ENCODE data around the gene ERRFI1.

ERRFI1 gene

DNA sequence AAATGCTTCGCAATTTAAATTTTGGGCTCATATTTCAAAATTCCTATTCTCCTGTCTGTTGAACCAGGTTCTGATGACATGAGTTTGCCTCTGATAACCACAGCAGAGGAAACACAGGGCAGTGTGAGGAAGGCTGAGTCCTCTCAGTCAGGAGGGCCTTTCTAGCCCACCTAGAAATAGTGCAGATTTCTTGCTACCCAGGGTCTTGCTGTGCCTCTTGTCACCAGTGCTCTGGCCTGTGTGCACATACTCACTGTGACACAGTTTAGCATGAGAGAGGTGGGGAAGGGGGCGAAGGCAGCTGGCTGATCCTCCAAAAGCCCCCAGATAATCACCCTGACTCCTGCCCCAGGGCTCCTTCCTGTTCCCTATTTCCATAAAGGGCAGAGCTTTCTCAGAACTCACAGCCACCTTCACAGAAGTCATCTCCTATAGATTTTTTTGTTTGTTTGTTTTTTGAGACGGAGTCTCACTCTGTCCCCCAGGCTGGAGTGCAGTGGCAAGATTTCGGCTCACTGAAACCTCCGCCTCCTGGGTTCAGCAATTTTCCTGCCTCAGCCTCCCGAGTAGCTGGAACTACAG, 23.7 kb downstream of the ERRFI1 start:
- DNase-seq: no peak

DNA sequence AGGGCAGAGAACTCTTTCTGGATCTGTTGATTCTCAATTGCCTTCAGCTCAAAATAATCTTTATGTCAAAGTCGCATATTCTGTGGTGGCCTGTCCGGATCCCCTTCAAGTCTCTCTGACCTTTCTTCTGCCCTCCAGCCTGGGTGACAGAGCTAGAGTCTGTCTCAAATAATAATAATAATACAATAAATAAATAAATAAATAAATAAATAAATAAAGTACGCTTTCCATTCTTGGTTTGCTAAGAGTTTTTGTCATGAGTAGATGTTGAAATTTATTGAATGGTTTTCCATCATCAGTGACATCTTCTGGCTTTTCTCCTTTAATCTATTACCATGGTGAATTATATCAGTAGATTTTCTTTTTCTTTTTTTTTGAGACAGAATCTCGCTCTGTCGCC, 30.7 kb downstream of the ERRFI1 start:
- no peak for DNase-seq

DNA sequence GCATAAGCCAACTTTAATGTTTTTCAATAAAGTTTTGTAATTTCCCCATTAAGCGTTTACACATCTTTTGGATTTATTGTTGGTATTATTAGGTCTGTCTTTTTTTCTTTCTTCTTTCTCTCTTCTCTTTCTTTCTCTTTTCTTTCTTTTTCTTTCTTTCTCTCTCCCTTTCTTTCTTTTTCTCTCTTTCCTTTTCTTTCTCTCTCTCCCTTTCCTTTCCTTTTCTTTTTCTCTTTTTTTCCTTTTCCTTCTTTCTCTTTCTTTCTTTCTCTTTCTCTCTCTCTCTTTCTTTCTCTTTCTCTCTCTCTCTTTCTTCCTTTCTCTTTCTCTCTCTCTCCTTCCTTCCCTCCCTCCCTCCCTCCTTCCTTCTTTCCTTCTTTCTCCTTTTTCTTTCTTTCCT, 31.3 kb downstream of the ERRFI1 start:
- no peak for DNase-seq

DNA sequence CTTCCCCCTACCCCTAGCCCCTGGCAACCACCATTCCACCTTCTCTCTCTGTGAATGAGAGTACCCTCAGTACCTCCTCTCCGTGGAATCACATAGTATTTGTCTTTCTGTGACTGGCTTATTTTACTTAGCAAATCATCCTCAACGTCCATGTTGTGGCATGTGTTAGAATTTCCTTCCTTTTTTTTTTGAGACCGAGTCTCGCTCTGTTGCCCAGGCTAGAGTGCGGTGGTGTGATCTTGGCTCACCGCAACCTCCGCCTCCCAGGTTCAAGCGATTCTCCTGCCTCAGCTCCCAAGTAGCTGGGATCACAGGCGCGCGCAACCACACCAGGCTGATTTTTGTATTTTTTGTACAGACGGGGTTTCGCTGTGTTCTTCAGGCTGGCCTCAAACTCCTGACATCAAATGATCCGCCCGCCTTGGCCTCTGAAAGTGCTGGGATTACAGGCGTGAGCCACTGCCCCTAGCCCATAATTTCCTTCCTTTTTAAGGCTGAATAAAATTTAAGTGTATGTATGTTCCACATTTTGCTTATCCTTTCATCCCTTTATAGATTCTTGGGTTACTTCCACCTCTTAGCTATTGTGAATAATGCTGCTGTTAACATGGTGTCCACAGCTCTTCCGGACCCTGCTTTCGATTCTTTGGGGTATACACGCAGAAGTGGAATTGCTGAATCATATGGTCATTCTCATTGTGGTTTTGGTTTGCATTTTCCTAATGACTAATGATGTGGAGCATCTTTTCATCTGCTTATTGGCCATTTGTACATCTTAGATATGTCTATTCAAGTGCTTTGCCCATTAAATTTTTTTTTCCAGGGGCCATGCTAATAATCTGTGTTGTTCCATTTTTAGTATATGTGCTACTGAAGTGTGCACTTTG, 32.3 kb downstream of the ERRFI1 start:
- peak; percentile 93 for DNase-seq

DNA sequence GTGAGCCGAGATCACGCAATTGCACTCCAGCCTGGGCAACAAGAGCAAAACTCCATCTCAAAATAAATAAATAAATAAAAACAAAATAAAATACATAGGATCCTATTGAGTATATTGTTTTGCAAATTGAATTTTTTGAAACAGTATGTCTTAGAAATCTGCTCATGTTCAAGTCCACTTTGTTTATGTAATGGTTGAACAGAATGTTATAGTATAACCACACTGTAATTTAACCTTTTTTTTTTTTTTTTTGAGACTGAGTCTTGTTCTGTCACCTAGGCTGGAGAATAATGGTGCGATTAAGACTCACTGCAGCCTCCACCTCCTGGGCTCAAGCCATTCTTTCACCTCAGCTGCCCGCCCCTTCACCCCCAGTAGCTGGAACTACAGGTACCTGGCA, 33.2 kb downstream of the ERRFI1 start:
- DNase-seq: no peak

DNA sequence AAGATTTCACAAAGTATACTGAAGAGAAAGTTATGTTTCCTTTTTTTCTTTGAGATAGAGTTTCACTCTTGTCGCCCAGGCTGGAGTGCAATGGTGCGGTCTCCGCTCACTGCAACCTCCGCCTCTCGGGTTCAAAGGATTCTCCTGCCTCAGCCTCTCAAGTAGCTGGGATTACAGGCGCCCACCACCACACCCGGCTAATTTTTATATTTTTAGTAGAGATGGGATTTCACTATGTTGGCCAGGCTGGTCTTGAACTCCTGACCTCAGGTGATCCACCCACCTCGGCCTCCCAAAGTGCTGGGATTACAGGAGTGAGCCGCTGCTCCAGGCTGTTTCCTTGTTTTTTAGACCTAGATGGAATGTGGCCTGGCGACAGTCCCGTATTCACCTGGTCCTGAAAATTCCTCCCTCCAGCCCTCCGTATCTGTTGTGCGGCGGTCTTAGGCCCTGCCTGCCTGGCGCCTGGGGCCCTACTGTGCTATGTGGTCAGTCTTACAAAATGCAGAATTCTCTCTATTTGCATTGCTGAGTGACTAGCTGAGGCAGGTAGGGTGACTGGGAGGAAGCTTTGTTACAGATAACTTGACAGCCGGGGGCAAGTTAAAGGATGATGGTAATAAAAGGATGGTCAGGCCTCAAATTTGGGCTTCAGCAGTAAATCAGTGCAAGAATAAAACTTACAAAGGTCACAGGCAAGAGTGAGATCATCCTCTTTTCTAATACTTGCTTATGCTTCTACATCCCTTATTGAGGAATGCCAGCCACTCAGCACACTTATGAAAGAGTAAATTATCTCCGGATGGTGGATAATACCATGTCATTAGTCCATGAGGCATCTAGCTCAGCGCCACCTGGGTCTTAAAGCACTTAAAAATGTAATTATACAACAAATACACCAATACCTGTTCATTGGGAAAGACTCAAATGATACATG, 34.3 kb downstream of the ERRFI1 start:
- DNase-seq: peak; percentile 29

DNA sequence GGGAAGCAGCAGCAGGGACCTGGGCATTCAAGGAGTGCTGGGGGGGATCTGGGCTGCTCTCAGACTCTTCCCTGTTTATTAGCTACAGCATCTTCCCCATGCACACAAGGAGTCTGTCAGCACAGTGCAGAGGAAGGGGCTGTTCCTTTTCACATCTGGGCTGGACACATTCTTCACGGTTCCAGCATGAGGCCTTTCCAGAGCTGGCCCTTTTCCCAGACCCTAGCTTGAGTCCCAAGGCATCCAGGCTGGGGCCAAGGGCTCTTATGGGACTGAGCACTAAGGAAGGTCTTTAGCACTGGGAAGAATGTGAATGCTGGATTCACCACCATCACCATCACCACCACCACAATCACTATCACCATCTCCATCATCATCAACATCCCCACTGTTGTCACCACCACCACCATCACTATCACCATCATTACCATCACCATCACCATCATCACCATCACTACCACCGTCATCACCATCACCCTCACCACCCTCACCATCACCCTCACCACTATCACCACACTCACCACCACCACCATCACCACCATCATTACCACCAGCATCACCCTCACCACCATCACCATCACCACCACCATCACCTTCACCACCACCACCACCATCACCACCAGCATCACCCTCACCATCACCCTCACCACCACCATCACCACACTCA, 36.2 kb downstream of the ERRFI1 start:
- peak; percentile 20 for DNase-seq

DNA sequence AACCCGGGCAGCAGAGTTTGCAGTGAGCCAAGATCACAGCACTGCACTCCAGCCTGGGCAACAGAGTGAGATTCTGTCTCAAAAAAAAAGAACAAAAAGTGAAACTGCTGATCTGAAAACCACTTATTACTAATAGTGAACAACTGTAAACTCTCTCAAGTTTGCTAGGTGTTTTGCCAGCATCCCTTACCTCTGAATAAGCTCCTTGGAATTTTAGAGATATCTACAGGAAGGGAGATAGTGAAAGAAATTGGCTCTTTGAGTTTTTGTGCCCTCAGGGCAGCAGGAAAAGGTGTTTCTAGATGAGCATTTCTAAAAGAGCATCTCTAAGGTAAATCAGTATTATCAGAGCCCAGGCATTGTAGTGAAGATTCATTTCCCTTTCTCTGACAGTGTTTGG, 37.5 kb downstream of the ERRFI1 start:
- peak; percentile 46 for DNase-seq

DNA sequence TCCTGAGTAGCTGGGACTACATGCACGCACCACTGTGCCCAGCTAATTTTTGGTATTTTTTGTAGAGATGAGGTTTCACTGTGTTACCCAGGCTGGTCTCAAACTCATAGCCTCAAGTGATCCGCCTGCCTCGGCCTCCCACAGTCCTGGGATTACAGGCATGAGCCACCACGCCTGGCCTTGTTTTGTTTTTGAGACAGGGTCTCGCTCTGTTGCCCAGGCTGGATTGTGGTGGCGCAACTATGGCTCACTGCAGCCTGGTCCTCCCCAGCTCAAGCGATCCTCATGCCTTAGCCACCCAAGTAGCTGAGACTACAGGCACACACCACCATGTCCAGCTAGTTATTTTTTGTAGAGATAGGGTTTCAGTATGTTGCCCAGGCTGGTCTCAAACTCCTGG, 38.6 kb downstream of the ERRFI1 start:
- DNase-seq: no peak

DNA sequence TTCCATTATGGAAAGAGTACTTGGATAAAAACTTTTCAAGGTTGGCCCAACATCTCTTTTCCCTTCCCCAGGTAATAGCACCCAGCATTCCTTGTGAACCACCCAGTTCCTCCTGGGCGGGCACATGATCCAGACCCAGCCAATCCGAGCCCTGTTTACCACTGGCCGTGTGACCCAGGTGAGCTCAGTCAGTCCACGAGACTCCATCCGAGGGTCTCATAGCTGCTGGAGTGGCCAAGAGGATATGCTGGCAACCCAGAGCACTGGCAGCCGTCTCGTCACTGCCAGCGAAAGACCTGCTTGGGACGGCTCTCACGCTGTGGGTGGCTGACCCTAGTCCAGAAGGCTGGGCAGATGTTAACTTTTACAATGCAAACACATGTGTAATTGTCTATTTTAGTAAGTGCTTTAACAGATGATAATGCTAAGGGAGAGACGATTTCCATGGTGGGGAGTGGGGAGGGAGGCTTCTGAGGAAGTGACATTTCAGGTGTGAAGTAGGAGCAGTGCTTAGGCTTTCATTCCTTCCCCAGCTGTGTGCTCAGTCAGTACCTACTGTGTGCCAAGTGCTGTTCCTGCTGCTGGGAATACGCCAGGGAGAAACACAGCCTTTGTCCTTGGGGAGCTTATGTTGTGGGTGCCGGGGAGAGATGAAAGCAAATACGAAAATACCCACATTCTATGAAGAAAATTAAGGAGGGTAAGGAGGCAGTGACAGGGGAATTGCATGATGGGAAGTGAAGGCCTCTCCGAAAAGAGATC, 40.1 kb downstream of the ERRFI1 start:
- no peak for DNase-seq

DNA sequence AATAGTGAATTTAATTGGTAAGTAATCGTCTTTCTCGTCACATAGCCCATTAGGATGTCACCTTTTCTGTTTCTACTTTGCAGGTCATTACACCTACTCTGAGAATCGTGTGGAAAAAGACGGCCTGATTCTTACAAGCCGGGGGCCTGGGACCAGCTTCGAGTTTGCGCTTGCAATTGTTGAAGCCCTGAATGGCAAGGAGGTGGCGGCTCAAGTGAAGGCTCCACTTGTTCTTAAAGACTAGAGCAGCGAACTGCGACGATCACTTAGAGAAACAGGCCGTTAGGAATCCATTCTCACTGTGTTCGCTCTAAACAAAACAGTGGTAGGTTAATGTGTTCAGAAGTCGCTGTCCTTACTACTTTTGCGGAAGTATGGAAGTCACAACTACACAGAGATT, 41.3 kb downstream of the ERRFI1 start:
- DNase-seq: no peak

DNA sequence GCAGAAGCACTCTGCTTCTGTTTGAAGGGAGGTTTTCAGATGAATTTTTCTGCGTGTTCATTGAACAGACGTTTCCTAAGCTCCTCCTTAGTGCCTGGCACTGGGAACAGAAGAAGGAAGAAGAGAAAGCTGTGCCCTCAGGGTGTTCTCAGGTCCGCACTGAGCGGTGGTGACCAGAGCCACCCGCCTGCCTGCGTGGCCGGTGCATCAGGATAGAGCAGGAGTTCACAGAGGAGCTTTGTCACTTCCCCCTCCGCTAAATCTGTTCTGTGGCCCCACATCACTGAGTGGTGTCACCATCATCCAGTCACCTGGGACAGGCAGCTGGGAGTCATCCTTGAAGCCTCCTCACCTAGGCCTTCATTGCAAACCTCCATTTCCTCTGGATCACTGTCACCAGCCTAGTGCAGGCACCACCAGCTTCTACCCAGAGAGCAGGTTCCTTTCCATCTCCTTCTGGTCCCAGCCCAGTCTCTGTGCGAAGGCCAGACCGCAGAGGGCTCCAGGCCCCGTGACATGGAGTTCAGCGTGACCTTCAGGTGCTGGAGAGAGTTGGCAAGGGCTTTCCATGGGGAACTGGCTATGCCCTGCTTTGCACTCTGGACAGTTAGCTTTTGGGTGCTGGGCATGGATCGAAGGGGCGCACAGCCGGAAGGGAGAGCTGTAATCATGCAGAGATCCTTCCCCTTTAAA, 42.9 kb downstream of the ERRFI1 start:
- DNase-seq: no peak

DNA sequence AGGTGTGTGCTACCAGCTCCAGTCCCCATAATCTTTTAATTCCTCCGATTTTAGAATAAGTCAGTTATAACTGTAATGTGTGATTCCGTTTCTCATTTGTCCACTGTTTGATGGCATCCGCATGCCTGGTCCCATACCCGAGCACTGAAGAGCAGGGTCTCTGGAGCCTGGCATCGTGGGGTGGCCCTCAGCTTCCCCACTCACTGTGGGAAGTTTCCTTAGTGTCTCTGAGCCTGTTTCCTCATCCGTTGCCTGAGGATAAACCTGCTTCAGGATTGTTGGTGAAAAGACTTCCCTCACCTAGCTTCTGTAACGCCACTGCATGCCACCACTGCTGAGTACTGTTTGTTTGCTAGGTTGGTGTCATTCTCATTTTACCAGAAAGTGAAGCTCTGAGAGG, 45.1 kb downstream of the ERRFI1 start:
- DNase-seq: no peak

DNA sequence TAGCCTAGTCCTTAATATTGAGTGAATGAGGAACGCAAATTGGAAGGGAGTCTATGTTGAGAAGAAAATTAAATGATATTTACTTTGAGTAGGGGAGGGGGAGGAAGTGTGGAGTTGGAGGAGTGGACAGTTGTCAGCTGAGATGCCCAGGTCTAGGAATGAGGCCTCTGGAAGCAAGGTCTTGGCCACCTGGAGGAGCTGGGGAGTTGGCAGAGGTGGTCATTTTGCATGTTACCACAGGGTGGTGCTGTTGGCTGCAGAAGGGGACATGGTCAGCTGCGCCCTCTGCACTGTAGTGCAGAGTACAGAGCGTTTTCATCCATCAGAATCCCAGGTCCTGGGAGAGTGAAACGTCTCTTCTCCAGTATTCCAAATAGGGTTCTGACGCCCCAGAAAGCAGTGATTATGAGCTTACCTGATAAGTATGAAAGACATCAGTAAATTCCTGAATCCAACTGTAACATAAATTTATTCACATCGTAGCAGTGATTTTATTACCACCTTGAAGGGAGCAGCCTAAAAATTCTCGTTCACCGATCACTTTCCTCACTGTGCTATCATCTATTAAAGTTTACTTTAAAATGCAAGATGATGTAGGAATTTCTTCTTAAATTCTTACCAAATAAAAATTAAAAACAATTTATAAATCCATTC, 50.8 kb downstream of the ERRFI1 start:
- peak; percentile 78 for DNase-seq

DNA sequence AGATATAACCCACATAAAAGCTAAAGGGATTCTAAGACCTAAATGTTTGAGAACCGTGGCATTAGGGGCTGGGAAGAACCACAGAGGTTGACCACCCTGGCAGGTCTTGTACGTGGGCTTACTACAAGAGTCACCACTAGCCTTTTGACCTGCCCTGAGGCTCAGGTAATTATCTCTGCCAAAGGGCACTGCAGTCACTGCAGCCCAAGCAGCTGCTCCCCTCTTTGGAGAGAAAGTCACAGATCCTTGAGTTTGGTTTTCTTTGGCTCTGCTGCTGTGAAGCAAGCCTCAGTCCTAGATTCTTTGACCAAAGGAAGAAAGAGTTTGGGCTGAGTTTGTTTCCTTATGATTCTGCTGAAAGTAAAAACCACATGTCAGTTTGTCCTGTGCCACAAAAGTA, 53.0 kb downstream of the ERRFI1 start:
- DNase-seq: no peak

DNA sequence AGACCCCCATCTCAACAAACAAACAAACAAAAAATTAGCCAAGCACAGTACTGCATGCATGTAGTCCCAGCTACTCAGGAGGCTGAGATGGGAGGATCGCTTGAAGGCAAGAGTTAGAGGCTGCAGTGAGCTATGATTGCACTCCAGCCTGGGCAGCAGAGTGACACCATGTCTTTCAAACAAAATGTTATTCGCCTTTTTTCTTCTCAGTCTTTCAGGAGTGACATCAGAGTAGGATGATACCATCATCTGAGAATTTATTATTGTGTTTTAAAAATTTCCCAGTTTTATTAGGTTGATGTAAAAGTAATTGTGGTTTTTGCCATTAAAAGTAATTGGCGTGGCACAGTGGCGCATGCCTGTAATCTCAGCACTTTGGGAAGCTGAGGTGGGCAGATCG, 53.8 kb downstream of the ERRFI1 start:
- DNase-seq: no peak

DNA sequence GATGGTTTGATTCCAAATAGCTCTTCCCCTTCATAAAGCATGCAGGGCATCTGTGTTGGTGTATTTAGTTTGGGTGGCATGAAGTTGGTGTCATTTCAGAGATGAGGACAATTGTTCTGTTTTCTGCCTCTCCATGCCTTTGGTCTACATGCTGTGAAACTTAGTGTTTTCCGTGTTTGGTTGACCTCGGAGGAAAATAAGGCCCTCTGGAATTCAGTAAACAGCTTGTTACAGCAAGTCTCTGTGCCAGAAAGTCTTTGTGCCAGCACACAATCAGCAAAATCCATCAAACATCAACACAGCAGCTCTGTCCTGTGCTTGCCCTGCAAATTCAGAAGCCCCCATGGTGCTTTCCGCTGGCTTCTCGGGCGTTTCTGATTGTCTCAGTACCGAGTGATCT, 55.1 kb downstream of the ERRFI1 start:
- DNase-seq: no peak

DNA sequence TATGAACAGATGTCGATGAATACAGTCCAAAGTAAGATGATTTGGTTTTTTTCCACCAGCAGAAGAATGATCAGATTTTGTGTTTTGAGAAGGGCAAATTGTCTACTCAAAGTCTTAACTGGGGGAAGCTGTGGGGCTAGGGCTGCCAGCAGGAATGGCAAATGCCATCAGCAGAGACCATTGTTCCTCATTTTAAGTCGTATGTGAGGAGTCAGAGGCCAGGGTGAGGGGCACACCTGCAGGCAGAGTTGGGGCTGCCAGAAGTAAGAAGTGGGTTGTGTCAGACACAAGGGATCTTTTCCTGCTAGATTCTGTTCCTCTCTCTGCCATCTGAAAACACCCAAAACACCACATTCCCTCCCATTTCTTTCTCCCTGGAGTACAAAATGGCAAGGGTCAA, 55.9 kb downstream of the ERRFI1 start:
- no peak for DNase-seq

DNA sequence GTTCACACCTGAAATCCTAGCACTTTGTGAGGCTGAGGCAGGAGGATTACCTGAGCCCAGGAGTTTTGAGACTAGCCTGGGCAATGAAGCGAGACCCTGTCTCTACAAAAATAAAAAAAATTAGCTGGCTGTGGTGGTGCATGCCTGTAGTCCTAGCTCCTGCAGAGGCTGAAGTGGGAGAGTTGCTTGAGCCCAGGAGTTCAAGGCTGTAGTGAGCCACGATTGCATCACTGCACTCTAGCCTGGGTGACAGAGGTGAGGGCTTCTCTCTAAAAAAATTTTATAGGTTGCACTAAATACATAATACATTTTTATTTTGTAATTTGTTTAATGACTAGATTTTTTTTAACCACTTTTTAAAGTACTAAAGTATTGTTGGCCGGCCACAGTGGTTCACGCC, 58.5 kb downstream of the ERRFI1 start:
- DNase-seq: no peak

DNA sequence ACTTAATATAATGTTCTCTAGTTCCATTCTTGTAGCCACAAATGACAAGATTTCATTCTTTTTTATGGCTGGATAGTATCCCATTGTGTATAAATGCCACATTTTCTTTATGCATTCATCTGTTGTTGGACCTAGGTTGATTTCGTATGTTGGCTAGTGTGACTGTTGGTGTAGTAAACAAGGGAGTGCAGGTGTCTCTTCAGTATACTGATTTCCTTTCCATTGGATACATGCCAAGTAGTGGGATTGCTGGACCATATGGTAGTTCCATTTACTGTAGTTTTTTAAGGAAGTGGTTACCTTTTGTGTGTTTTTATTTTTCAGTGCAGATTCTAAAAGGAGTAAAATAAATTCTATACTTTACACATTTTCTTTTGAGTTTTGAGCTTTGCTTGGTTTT, 58.9 kb downstream of the ERRFI1 start:
- no peak for DNase-seq

DNA sequence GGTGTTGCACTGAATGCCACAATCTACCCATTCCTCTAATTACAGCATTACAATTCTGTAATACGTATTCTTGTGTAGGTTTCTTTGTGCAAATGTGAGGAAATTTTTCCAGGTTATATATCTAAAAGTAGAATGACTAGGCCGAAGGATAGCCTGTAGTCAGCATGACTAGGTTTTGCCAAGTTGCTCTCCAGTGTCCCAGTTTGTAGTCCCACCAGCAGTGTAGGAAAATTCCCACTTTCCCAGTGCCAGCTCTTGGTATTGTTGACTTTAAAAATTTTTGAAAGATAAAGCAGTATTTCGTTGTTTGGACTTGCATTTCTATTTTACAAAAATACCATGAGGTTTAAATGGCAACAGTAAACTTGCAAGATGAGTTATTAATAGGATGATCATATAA, 61.6 kb downstream of the ERRFI1 start:
- no peak for DNase-seq

Measured in EL (cell line).